HFF-Myc (cell line): ENCODE measurements around the gene MAP4K4.

ENCODE experiments used
- DNase-seq: peaks from one replicate; pipeline ENCODE4 v3.0.0-alpha.2; 2011; ENCODE audit warnings: low read depth; ENCODE audit errors: extremely low read depth
- H3K4me3 ChIP-seq: replicated peaks from 2 replicates; pipeline ENCODE4 v1.5.1; 2011; ENCODE audit warnings: low read depth, mild to moderate bottlenecking, control low read depth, low read length
- CTCF ChIP-seq: IDR thresholded peaks from 2 replicates; pipeline ENCODE4 v1.5.1; 2012; ENCODE audit warnings: mild to moderate bottlenecking, low read depth, low read length, control low read depth; ENCODE audit errors: missing control alignments

The MAP4K4 gene

GRCh38 chr2:101734505-101735165 lies 37.1 kb downstream of the MAP4K4 start:
- TF ChIP-seq CTCF, result no peak
- DNase-seq, result no peak

GRCh38 chr2:101735166-101735533 lies 37.6 kb downstream of the MAP4K4 start:
- H3K4me3 ChIP-seq, result no peak overlapping the region
- no peak for DNase-seq
- TF ChIP-seq CTCF, result no peak

More at GRCh38 chr2:101734505-101735165, 37.1 kb downstream of the MAP4K4 start:
- H3K4me3 ChIP-seq, result no peak overlapping the region

GRCh38 chr2:101736233-101736632 lies 38.7 kb downstream of the MAP4K4 start:
- DNase-seq, result no peak
- TF ChIP-seq CTCF, result no peak
- H3K4me3 ChIP-seq, result no peak overlapping the region

- H3K4me3 ChIP-seq, result no peak overlapping the region
- no peak for DNase-seq
- TF ChIP-seq CTCF, result no peak
Measured at GRCh38 chr2:101736861-101737291, 39.4 kb downstream of the MAP4K4 start.

GRCh38 chr2:101737478-101738255 lies 40.2 kb downstream of the MAP4K4 start:
- H3K4me3 ChIP-seq, result no peak overlapping the region
- TF ChIP-seq CTCF, result no peak
- DNase-seq, result no peak

GRCh38 chr2:101738649-101739048 lies 41.1 kb downstream of the MAP4K4 start:
- DNase-seq, result no peak
- no peak for TF ChIP-seq CTCF
- H3K4me3 ChIP-seq, result no peak overlapping the region

- DNase-seq, result no peak
- H3K4me3 ChIP-seq, result no peak overlapping the region
- TF ChIP-seq CTCF, result no peak
Measured at GRCh38 chr2:101740555-101740964, 43.1 kb downstream of the MAP4K4 start.
